Measurements from ENCODE around the gene MOB1A.
"Not testable (repeated sequence)": the region's sequence is repeated elsewhere in the genome, so short reads cannot be mapped to it uniquely, and the experiment has no call there.

MOB1A gene

DNA sequence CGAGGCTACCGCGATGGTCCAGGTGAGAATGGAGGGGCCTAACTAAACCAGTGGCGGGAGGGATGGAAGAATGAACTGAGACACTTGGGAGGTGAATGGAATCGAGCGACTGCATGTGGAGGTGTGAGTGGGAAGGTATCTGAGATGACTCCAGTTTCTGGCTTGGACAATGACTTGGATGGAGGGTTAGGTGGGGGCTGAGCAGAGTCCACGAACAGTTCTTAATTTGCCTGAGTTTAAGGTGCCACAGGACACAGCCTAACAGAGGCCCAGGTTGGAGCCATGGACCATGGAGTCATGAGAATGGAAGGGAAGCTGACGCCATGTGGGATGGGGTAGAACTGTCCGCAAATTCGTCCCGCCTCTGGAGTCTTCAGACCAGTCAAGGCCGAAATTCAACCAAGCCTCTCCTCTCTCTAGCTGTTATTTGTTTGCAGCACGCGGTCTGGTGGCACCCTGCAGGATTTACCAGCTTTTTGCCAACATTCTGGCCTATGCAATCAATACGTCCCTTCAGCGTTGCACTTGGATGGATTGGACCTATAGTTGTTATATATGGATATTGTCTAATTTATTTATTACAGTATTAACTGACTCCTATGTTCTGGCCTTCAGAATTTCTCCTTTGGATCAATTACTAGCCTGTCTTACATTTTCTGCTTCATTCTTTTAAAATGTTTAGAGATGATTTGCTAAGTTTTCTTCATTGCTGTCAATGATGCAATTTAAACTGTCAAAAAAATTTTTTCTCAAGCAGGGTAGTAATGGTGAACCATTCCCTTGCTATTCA lies 30.0 kb downstream of the MOB1A start:
- no peak for DNase-seq (ENCODE audit: low read depth, low spot score)

DNA sequence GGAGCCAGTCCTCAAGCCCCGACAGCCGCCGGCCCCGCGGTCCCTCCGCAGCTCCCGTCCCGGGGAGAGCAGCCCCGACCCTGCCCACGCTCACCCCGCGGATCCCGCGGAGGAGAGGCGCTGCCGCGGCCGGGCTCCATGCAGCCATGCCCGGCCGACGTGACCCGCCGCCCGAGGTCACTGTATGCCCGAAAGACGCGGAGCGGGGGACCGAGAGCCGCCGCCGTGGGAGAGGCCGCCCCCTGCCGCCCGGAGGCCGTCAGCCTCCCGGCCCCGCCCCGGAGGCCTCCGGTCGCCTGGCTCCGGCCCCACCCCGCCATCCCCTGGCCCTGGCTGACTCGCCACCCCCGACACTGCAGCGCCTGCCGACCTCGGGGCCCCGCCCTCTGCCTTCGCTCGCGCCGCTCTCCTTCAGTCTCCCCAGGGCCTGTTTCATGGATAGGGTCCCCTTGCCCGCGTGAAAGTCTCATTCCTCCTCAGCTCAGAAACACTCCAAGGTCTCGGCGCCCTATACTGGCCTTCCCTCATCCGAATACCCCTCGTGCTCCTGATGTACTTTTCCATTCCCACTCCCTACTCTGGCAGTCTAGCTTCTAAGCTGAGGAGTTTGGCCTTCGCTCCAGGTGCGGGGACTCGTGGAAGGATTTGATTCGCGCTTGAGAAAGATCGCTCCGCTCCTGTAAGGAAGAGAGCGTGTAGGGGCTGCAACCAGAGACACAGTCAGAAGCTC lies 30.8 kb downstream of the MOB1A start, which contains the start of gene BOLA3:
TSS of gene BOLA3 (minus strand) at position 186 of the 730 bp plus-strand sequence. CDS start at position 148, 38 bp downstream.
- DNase-seq (ENCODE audit: low read depth, low spot score) = peak; percentile 84

DNA sequence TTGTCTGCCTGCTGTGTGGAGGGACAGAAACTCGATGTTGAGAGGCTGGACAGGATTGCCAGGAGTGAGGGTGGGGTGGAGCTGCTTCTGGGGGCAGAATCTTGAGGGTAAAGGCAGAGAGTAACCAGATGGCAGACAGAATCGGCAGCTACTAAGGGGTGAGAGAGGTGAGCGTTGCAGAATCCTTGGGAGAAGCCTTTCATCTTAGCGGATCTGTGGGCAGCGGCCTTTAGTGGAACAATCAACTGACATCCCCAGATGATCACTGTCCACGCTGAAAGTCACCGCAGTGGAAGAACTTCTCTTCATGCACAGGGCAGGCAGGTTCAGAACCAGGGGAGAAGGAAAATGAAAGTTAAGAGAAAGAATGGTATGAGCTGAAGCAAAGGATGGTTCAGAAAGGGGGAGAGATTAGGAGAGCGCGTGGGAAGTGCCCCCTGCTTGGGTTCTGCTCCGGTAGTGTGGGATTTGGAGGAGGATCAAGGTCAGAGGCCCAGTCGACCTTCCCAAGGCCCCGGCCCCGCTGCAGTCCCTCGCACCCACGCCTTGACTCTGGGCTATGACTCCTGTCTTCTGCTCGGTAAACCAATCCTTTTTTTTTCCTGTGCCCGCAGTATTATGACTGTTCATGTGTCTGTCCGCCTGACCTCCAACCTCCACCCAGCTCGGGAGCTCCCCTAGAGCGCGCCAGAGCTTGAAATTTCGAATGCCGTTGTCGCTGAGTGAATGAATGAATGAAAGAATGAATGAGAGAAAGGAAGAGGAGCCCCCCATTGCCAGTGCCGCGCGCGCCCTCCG lies 31.6 kb downstream of the MOB1A start:
- DNase-seq (ENCODE audit: low read depth, low spot score) = no peak

DNA sequence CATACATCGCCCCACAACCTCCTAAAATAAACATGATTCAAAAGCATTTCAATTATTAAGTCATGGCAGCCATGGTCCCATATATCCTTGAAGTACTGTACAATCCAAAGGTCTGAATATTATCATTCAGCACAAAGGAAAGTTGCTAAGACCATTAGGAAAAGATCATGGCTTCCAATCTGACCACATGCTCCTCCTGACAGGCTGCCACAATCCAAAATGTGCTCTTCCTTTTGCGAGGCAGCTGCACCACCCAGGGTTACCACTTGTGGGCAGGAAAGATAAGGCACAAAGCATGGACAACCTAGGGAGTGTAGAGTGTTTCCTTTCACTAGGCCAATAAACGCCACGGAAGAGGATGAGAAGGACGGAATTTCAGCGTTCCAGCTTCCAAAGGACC lies 36.3 kb downstream of the MOB1A start:
- peak; percentile 35 for DNase-seq (ENCODE audit: low read depth, low spot score)

DNA sequence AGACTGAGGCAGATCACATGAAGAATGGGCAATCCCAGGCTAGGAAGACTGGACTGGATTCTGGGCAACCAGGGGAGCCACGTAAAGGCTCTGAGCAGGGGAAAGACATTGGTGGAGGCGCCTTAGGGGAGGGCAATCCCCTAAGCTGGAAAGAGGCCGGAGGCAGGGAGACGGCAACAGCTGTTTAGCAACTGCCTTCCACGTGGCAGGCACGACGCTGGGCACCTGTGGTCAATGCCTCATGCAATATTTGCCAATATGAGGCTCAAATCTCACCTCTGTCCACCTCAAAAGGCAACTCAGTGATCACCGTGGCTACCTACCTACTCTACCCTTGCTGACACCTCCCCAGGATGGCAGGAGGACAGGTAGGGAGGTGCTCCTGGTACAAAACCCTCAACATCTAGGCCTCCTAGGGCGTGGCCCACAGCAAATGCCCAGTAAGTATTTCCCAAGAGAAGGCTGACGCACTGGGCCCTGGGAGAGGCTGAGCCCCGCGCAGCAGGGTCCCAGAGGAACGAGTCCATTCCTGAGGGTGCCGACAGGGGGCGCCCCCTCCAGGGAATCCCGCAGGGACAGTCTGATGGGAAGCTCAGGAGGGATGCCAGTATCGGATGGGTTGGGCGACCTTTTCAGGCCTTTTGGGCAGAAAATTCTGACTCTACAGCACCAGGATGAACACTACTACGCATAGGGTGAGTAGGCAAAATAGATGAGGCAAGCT lies 39.9 kb downstream of the MOB1A start:
- peak; percentile 42 for DNase-seq (ENCODE audit: low read depth, low spot score)

DNA sequence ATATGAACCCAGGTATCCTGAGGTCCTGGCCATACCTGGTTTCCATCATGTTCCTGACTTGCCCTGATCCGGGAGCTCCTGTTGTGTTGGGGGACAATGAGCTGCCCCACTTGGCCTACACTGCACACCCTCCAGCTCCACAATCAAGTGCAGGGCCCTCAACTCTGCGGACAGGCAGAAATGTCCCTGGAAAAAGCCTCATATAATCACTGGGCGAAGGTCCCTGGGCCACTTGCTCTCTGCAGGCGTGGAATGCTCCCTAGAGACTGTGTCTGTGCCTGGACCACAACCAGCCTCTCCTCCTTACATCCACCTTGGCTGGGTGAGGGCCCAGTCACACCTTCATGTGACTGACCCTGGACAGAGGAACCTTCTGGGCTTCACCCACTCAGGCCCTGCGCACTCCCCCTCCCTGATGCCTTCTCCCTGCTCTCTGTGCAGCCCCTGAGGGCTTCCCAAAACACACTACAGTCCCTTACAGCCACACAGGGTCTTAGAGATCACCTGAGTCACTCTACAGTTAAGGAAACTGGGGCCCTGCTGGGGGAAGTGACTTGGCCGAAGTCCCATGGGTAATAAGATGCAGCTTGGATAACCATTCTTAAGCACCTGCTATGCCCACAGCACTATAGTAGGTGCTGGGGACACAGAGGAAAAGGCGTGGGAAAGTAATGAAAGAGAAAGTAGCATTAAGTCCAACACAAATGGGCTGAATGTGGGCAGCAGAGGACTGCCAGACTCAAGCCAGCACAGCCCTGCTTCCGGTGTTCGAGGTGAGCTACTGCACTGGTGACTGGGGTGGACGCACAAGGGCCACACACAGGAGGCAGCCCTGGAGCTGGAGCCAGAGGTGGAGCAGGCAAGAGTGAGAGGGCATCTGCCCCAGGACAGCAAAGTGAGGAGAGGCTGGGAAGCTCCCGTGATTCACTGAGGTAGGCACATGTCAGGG lies 40.8 kb downstream of the MOB1A start:
- no peak for DNase-seq (ENCODE audit: low read depth, low spot score)

DNA sequence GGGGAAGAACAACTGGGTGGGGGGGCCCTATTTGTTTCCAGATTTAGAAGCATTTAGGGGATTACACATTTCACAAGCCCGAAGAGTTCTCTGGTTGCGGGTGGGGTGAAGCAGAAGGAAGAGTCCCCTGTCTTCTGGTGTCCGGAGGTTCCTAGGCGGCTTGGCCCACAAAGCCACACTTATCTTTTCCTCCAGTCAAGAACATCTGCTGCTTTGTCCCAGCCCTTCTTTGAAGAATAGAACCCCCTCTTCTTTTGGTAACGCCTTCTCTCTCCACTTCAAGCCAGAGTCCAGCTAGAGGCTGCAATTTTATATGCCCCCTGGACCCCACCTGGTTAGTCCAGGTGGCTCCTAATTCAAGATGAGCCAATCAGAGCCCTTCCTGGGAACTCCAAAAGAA lies 46.8 kb downstream of the MOB1A start:
- no peak for DNase-seq (ENCODE audit: low read depth, low spot score)

DNA sequence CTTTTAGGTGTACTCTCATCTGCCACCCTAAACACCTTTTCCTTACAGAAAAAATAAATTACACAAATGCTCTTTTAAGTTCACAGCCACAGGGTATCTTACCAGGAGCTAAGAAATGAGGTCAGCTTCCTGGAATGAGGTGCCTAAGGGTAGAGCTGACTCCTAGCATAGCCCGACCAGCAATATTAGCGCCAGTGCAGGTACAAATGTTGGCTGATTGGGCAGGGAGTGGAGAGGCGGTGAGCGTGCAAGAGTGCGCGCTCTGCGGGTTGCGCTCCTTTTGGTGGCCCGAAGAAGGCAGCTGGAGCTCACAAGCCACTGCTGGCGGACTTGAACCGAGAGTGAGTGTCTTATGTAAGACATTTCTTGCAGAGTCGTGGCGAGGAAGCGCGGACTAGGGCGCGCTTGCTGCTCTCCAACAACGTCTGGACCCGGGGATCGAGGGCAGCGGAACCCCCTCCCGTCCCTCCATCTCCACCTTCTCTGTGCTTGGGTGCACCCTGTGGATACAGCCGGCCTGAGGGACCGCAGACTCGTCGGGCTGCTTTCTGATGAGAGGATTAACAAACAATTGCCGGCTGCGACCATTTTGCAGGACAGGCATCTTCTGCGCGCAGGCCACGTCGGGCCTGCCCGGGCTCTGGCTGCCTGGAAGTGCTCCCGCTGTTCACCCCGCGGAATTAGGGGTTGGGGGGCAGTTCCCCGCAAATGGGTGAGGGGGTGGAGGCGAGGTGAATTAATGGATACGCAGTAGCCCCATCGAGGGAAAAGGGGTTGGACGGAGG lies 48.3 kb downstream of the MOB1A start:
- peak; percentile 90 for DNase-seq (ENCODE audit: low read depth, low spot score)

DNA sequence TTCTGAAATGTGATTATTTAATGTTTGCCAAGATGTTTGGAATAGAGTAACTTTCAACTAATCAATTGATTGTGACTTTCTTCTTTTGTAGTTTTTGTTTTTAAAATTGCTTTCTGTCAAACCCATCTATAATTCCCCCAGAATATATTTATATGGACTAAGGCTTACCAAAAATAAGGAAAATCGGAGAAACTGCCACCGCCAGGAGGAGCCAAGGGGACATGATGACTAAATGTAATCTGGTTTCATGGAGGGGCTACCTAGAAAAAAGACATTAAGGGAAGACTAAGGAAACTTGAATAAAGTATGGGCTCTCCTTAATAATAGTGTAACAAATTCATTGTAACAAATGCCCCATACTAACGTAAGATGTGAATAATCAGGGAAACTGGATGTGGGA lies 50.5 kb downstream of the MOB1A start:
- DNase-seq (ENCODE audit: low read depth, low spot score) = no peak

DNA sequence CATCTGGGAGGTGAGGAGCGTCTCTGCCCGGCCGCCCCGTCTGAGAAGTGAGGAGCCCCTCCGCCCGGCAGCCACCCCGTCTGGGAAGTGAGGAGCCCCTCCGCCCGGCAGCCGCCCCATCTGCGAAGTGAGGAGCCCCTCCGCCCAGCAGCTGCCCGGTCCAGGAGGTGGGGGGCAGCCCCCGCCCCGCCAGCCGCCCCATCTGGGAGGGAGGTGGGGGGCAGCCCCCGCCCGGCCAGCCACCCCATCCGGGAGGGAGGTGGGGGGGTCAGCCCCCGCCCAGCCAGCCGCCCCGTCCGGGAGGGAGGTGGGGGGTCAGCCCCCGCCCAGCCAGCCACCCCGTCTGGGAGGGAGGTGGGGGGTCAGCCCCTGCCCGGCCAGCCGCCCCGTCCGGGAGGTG lies 54.7 kb downstream of the MOB1A start:
- not testable (repeated sequence) for DNase-seq (ENCODE audit: low read depth, low spot score)

DNA sequence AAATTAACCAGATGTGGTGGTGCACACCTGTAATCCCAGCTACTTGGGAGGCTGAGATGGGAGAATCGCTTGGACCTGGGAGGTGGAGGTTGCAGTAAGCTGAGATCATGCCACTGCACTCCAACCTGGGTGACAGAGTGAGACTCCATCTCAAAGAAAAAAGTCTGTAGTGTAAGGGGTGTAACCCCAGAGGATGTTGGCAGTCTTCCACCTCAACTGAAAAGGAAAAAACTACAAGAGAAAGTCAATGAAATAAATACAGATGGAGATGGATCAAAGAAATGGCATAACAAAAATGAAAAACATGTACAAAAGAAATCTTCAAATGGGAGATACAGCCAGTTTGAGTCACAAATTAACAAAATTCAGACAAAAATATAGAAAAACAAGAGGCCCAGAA lies 56.8 kb downstream of the MOB1A start:
- not testable (repeated sequence) for DNase-seq (ENCODE audit: low read depth, low spot score)

DNA sequence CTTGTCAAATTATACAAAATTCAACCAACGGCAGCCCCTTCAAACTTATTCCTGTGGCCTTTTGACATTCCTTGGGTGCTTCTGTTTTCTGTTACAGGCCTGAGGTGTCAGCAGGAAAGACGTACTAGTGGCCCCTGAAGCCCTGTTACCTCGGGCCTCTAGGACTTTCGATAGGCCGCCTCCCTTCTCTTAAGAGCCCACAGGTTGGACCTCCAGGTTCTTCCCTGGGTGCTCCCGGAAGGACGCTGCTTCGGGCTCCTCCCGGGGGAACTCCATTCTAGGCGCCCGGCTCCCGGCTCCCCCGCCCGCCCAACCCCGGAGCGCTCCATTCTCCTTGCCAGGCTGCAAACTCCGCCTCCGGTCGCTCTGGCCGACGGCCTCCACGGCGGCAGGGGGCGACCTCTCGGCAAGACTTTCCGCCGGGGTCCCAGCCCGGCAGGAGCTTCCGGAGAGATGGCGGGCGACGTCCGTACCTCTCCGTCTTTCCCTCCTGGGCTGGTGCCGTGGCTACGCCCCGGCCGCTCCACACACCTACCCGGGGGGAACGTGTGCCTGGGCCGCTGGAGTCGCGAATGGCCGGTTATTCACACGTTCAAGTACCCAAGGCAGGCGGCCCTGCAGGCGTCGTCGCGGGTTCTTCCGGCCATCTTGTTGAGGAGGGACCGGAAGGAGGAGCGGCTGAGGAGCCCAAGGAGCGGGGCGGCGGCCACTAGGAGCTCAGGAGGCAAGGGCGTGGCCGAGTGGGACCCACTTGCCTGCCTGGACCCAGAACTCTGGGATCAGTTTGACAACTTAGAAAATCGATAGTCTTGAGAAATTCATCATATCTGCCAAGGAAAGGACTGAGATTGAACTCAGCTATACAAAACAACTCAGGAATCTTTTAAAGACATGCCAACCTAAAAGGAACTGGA lies 58.5 kb downstream of the MOB1A start:
- DNase-seq (ENCODE audit: low read depth, low spot score) = peak; percentile 91

DNA sequence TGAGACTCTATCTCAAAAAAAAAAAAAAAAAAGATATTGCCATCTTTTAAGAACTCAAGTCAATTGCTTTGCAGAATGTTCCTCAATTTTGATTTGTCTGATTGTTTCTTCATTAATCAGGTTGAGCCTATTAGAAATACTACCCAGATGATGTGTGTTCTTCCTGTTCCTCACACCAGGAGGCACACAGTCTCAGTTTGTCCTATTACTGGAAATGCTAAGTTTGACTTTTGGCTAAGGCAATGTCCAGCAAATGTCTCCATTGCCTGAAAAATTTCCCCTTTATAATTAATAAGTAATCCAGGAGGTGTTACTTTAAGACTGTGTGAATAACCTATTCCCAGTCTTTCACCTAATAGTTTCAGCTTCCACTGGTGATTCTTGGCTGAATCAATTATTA lies 59.3 kb downstream of the MOB1A start:
- DNase-seq (ENCODE audit: low read depth, low spot score) = no peak

DNA sequence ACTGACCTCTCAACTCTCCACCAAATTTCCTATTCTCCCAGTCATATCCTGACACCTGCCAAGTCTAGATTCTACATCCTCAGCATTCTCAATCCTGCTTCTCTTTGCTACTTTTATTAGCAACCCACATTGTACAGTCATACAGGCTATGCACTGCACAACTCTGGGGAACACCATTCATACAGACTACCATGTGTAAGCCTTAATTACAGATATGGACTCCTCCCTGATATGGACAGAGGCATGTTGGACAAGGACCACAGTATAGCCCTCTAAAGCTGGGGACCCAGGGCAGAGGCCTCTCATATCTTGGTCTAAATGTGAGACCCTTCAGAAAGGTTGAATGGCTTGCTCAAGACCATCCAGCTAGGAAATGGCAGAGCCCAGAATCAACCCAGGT lies 67.3 kb downstream of the MOB1A start:
- DNase-seq (ENCODE audit: low read depth, low spot score) = no peak

DNA sequence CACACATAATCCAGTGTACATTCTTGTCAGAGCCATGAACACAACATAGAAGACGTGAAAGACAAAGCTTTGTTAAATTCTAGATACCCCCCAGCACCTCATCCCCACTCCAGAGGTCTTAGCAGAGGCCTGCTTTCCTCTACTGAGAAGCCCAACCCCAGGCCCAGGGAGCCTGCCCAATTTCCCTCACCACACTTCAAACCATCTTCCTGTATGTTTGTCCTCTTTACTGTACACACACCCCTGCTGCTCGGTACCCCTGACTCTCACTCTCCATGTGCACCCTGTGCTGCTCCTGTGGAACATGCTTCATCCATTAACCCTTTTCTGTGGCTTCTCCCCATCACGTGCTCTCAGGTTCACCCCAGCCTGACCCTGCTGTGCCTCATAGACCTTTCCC lies 68.1 kb downstream of the MOB1A start:
- no peak for DNase-seq (ENCODE audit: low read depth, low spot score)

DNA sequence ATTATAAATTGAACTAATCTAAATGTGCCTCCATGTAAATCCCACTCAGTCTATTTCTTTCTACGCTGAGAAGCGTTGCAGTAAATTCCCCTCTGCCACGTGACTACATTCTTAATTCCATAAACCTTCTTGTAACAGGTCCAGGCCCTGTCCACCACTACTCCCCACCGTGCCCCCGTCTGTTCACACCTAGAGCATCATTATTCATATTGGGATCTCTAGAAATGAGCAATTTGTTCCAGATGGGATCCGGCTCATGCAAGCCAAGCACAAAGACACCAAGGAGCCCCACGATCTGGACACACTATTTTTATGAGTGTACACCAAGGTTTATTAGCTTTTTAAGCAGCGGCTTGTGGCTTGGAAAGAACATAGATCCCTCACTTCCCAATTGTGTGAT lies 69.1 kb downstream of the MOB1A start:
- DNase-seq (ENCODE audit: low read depth, low spot score) = no peak

DNA sequence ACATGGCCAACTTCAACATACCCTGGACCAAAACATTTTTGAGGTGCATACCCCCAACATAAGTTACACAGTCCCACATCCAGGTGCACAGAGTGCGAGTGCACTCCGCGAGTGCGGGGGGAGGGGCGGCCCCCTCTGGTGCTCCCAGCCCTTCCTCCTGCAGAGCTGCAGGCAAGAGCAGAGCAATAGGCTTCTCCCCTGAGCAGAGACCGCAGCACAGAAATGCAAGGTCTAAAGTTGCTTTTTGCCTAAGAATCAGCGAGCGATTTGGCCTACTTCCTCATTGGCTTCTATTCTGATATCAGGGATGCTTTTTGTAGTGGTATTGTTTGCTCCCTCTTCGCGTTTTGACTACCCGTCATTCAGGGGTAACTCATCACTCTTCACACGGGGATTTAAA lies 71.6 kb downstream of the MOB1A start:
- DNase-seq (ENCODE audit: low read depth, low spot score) = peak; percentile 23

DNA sequence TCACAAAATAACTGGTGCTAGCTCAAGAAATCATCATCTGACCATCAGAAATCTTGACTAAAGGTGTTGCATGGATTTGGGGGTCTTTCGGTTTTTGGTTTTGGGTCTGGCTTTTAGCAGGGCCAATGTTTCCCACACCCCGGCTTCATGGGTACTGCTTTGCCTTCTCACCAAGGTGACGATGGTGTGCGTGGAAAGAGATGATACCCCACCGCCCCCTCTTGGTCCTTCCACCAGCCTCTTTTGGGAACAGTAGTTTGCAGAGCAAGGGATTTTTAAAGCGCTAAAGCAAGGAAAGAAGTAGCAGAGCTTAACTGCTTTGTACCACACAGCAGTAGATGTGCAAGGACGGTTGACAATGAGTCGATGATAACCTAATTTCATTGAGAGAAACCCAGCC lies 73.3 kb downstream of the MOB1A start:
- DNase-seq (ENCODE audit: low read depth, low spot score) = no peak

DNA sequence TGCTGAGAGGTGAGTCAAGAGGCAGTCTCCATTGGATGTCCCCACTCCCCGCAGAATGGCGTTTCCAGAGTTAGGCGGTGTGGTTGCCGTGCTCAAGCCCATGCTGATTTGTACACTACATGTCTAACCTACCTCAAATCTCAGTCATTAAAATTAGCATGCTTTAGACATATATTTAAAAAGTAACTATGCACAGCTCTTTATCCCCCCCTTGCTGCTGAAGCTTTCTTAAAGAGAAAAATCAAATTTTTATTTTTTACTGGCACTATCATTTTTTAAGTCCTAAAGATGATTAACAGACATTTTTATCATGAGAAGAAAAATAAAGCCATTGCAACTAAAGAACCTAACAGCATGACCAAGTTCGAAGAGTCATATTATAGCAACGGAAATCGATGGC lies 73.8 kb downstream of the MOB1A start:
- DNase-seq (ENCODE audit: low read depth, low spot score) = no peak

Measured in ELF-1 (cell line).